Measurements from ENCODE around the gene PADI2. TPM values are rescaled to one million over a fixed set of nuclear protein-coding genes. Genes with fewer than 3 reads are reported as not detected.
A peak's percentile ranks its signal among the peaks of the same experiment; 100 is the strongest.

PADI2 gene
- total and polyA plus RNA-seq, 9 of the 15 experiments (the other 6 are each of a cell fraction or from before 2014, with no cell fraction given), result 0.01 to 0.11 (median 0.01) TPM; not detected in 5

DNA sequence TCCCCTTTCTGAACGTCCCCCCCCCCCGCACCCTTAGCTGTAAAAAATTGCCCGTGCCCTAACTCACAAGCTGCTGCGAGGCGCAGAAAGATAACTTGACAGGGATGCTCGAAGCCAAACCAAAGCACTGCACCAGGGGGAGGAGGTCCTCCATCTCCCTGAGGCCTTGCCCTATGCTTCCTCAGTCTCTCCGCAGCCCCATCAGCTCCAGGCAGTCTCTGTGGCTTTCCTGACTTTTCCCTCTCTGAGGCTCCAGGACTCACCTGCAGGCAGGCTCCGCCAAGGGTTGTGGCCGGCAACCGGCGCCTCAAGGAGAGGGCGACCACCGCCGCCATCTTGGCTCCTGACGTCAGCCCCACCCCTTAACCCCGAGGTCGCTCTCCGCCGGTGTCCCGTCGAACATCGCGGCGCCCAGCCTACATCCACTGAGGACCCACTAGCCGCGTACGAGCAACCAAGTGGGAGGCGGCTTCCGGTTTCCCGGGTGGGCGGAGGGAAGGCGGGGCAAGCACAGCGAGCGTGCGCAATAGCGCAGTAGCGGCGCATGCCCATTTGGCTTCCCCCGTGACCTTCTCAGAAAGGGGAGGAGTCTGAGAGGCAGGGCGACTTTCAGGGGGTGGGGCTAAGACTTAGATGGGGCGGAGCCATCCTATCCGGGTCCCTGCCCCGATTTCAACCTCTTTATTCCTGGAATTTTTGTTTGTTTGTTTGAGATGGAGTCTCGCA, 65.4 kb downstream of the PADI2 start, which contains the start of gene SDHB (continued):
- TF ChIP-seq SRF (CRISPR knock-in tag; IDR thresholded peaks at IDR 0.05), result peak in 1 of 2 experiments; percentile 84; a peak in 2 of 4 replicates
- TF ChIP-seq HIVEP1 (CRISPR knock-in tag; IDR thresholded peaks at IDR 0.05), result no peak
- TF ChIP-seq, protein P1, sequence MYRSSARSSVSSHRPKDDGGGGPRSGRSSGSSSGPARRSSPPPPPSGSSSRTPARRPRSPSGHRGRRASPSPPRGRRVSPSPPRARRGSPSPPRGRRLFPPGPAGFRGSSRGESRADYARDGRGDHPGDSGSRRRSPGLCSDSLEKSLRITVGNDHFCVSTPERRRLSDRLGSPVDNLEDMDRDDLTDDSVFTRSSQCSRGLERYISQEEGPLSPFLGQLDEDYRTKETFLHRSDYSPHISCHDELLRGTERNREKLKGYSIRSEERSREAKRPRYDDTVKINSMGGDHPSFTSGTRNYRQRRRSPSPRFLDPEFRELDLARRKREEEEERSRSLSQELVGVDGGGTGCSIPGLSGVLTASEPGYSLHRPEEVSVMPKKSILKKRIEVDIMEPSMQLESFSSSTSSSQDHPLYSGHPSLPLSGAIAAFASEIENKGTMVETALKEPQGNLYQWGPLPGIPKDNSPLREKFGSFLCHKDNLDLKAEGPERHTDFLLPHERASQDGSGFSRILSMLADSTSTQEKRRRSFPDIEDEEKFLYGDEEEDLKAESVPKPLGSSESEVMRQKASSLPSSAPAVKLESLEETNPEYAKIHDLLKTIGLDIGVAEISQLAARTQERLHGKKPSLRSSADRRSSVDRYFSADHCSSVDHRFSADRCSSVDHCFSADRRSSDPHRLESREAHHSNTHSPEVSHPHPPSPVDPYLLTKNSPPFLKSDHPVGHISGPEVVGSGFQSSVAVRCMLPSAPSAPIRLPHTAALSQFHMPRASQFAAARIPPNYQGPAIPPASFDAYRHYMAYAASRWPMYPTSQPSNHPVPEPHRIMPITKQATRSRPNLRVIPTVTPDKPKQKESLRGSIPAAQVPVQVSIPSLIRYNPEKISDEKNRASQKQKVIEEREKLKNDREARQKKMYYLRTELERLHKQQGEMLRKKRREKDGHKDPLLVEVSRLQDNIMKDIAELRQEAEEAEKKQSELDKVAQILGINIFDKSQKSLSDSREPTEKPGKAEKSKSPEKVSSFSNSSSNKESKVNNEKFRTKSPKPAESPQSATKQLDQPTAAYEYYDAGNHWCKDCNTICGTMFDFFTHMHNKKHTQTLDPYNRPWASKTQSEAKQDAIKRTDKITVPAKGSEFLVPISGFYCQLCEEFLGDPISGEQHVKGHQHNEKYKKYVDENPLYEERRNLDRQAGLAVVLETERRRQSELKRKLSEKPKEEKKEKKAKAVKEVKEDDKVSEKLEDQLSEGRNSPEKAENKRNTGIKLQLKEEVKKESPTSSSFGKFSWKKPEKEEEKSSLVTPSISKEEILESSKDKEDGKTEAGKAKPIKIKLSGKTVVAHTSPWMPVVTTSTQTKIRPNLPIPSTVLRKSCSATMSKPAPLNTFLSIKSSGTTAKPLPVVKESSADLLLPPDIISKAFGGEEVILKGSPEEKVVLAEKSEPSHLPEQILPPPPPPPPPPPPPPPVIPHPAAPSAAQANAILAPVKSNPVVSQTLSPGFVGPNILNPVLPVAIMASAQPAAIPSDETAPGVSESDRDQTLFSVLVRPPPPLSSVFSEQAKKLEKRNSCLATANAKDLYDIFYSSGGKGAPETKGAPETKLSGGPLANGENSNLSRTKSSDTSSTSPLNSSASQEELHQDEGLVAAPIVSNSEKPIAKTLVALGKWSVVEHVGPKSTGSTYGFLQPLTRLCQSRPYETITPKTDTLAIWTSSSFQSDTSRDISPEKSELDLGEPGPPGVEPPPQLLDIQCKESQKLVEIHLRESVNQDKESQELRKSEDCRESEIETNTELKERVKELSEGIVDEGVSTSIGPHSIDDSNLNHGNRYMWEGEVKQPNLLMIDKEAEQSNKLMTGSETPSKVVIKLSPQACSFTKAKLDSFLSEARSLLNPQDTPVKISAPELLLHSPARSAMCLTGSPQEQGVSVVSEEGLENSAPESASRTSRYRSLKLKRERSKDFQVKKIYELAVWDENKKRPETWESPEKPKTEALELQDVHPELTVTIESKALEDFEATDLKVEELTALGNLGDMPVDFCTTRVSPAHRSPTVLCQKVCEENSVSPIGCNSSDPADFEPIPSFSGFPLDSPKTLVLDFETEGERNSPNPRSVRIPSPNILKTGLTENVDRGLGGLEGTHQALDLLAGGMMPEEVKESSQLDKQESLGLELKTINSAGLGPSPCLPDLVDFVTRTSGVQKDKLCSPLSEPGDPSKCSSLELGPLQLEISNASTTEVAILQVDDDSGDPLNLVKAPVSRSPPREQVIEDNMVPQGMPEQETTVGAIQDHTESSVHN (IDR thresholded peaks at IDR 0.05; ENCODE audit: borderline replicate concordance in 1 of 2, low read depth in 1 of 2), result no peak
- peak in 1 of 2 experiments; percentile 41; a peak in 1 of 3 replicates for TF ChIP-seq CBX3 (IDR thresholded peaks at IDR 0.05; ENCODE audit: borderline replicate concordance in 1 of 2, low read length in 2 of 2)
- no peak for TF ChIP-seq NFXL1 (CRISPR knock-in tag; IDR thresholded peaks at IDR 0.05)
- no peak for TF ChIP-seq ZNF324 (CRISPR knock-in tag; IDR thresholded peaks at IDR 0.05)
- TF ChIP-seq COPS2 (conservative IDR thresholded peaks at IDR 0.05), result no peak
- no peak for TF ChIP-seq RBM25 (IDR thresholded peaks at IDR 0.05; ENCODE audit: low read depth, low read length, severe bottlenecking)
- no peak for TF ChIP-seq DNMT1 (IDR thresholded peaks at IDR 0.05)
- peak; percentile 92 for TF ChIP-seq SP1 (CRISPR knock-in tag; IDR thresholded peaks at IDR 0.05)
- TF ChIP-seq TGIF2 (CRISPR knock-in tag; IDR thresholded peaks at IDR 0.05), result no peak
- TF ChIP-seq ZNF507 (tag; conservative IDR thresholded peaks at IDR 0.05), result no peak
- TF ChIP-seq PHTF2 (CRISPR knock-in tag; IDR thresholded peaks at IDR 0.05), result no peak
- TF ChIP-seq, protein P2, sequence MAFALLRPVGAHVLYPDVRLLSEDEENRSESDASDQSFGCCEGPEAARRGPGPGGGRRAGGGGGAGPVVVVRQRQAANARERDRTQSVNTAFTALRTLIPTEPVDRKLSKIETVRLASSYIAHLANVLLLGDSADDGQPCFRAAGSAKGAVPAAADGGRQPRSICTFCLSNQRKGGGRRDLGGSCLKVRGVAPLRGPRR (CRISPR knock-in tag; IDR thresholded peaks at IDR 0.05), result no peak
- TF ChIP-seq, protein P3, sequence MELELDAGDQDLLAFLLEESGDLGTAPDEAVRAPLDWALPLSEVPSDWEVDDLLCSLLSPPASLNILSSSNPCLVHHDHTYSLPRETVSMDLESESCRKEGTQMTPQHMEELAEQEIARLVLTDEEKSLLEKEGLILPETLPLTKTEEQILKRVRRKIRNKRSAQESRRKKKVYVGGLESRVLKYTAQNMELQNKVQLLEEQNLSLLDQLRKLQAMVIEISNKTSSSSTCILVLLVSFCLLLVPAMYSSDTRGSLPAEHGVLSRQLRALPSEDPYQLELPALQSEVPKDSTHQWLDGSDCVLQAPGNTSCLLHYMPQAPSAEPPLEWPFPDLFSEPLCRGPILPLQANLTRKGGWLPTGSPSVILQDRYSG (tag; conservative IDR thresholded peaks at IDR 0.05; ENCODE audit: low read depth), result no peak
- no peak for TF ChIP-seq RUNX1 (IDR thresholded peaks at IDR 0.05; ENCODE audit: low read depth)
- TF ChIP-seq, protein P4, sequence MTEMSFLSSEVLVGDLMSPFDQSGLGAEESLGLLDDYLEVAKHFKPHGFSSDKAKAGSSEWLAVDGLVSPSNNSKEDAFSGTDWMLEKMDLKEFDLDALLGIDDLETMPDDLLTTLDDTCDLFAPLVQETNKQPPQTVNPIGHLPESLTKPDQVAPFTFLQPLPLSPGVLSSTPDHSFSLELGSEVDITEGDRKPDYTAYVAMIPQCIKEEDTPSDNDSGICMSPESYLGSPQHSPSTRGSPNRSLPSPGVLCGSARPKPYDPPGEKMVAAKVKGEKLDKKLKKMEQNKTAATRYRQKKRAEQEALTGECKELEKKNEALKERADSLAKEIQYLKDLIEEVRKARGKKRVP (CRISPR knock-in tag; IDR thresholded peaks at IDR 0.05), result no peak
- TF ChIP-seq FOXK2 (conservative IDR thresholded peaks at IDR 0.05 in 1 of 2, IDR thresholded peaks at IDR 0.05 in 1 of 2; ENCODE audit: low read depth in 2 of 2), result peak; percentile 12 to 65; a peak in 3 of 4 replicates
